Vagina (tissue), 2 donors: ENCODE data around the gene TXNL4A. TPM values are rescaled to one million over a fixed set of nuclear protein-coding genes. Genes with fewer than 3 reads are reported as not detected.

Experiments
- DNase-seq, 2 donors: peaks; one replicate each; pipeline ENCODE4 v3.0.0-alpha.2; 2017; ENCODE audit errors: extremely low spot score in 2 of 2
- H3K27ac ChIP-seq: fragments of 200-600 bp; sonication (generic); one replicate; pipeline ENCODE4 v1.5.1; 2019
- H3K27me3 ChIP-seq: fragments of 200-600 bp; sonication (generic); one replicate; pipeline ENCODE4 v1.5.1; 2019
- H3K36me3 ChIP-seq, 2 donors: fragments of 200-600 bp; sonication (generic); one replicate each; pipeline ENCODE4 v1.5.1; 2017 to 2019
- H3K4me1 ChIP-seq: fragments of 200-600 bp; sonication (generic); one replicate; pipeline ENCODE4 v1.5.1; 2019
- H3K4me3 ChIP-seq, 2 donors: fragments of 200-600 bp; sonication (generic); 1 replicate in 1 of 2; 2 replicates in 1 of 2; pipeline ENCODE4 v1.5.1; 2016 to 2019
- H3K9me3 ChIP-seq: fragments of 200-600 bp; sonication (generic); one replicate; pipeline ENCODE4 v1.5.1; 2019
- CTCF ChIP-seq, 3 experiments: fragments of 450-650 bp in 2 of 3; fragments of 200-600 bp in 1 of 3; sonication (generic) in 1 of 3; IDR thresholded peaks; one replicate each; pipeline ENCODE4 v1.5.1; 2017 to 2019; ENCODE audit warnings: antibody characterized with exemption in 3 of 3, mild to moderate bottlenecking in 2 of 3, moderate library complexity in 2 of 3
- POLR2A ChIP-seq, 2 donors: fragments of 450-650 bp; IDR thresholded peaks; one replicate each; pipeline ENCODE4 v1.6.1; 2017; ENCODE audit warnings: antibody characterized with exemption in 2 of 2, mild to moderate bottlenecking in 2 of 2, moderate library complexity in 2 of 2
- POLR2AphosphoS5 ChIP-seq, 2 donors: sonication (generic); formaldehyde crosslinking; IDR thresholded peaks; one replicate each; pipeline ENCODE4 v1.9.0; 2017; ENCODE audit warnings: antibody characterized with exemption in 2 of 2, mild to moderate bottlenecking in 2 of 2, low read depth in 1 of 2; ENCODE audit not compliant: insufficient read depth in 1 of 2
- intact Hi-C: fragments of 100-400 bp; cut with DNase I; formaldehyde crosslinking; loops from one replicate; pipeline ENCODE4 v1.15.1; 2023
- total RNA-seq: library from RNA; depleted of rRNA; stranded (reverse); fragments of >200 nt; gene quantifications from one replicate; pipeline ENCODE4 v1.2.3, GENCODE V29; 2016

TXNL4A gene
- total RNA-seq, 1 donor from 2014 or later, result 24.8 TPM

GRCh38 chr18:79940814-79941472, 47.4 kb downstream of the TXNL4A start:
- H3K4me3 ChIP-seq, result no peak overlapping the region
- intact Hi-C loops, result no loop called here
- DNase-seq, result no peak
- H3K9me3 ChIP-seq, result no peaks in the 10 kb centered on the region
- H3K4me1 ChIP-seq, result peaks cover 57% of the 10 kb centered on the region
- peaks cover 0 to 28% of the 10 kb centered on the region in 2 donors for H3K36me3 ChIP-seq
- H3K27ac ChIP-seq, result no peak overlapping the region
- H3K27me3 ChIP-seq, result no peaks in the 10 kb centered on the region
- TF ChIP-seq POLR2A (IDR thresholded peaks at IDR 0.05), result no peak
- TF ChIP-seq CTCF (IDR thresholded peaks at IDR 0.05), result no peak
- TF ChIP-seq POLR2AphosphoS5 (IDR thresholded peaks at IDR 0.05; ENCODE audit: insufficient read depth in 1 of 2, low read depth in 1 of 2), result no peak

- no peak for DNase-seq
- Histone ChIP-seq H3K27me3 (no peaks in the 10 kb centered on the region), H3K4me3 (no peak overlapping the region), H3K27ac (no peak overlapping the region), H3K4me1 (peaks cover 51% of the 10 kb centered on the region), H3K36me3 (peaks cover 0 to 35% of the 10 kb centered on the region in 2 donors), H3K9me3 (no peaks in the 10 kb centered on the region)
- intact Hi-C loops, result no loop called here
- TF ChIP-seq POLR2A (IDR thresholded peaks at IDR 0.05), result no peak
- TF ChIP-seq CTCF (IDR thresholded peaks at IDR 0.05), result no peak
- no peak for TF ChIP-seq POLR2AphosphoS5 (IDR thresholded peaks at IDR 0.05; ENCODE audit: insufficient read depth in 1 of 2, low read depth in 1 of 2)
Observed at GRCh38 chr18:79940126-79940813, 48.1 kb downstream of the TXNL4A start.

GRCh38 chr18:79939096-79939495, 49.3 kb downstream of the TXNL4A start:
- intact Hi-C loops, result no loop called here
- H3K4me1 ChIP-seq, result peaks cover 39% of the 10 kb centered on the region
- peaks cover 0 to 41% of the 10 kb centered on the region in 2 donors for H3K36me3 ChIP-seq
- H3K27ac ChIP-seq, result no peak overlapping the region
- DNase-seq, result no peak
- no peak overlapping the region for H3K4me3 ChIP-seq
- TF ChIP-seq POLR2AphosphoS5 (IDR thresholded peaks at IDR 0.05; ENCODE audit: insufficient read depth in 1 of 2, low read depth in 1 of 2) (no peak), POLR2A (IDR thresholded peaks at IDR 0.05) (no peak), CTCF (IDR thresholded peaks at IDR 0.05) (no peak)
- no peaks in the 10 kb centered on the region for H3K9me3 ChIP-seq
- H3K27me3 ChIP-seq, result no peaks in the 10 kb centered on the region

- Histone ChIP-seq H3K27ac (no peak overlapping the region), H3K36me3 (peaks cover 0 to 44% of the 10 kb centered on the region in 2 donors), H3K27me3 (no peaks in the 10 kb centered on the region), H3K4me3 (no peak overlapping the region), H3K4me1 (peaks cover 30% of the 10 kb centered on the region), H3K9me3 (peaks cover 4% of the 10 kb centered on the region)
- no peak for TF ChIP-seq POLR2AphosphoS5 (IDR thresholded peaks at IDR 0.05; ENCODE audit: insufficient read depth in 1 of 2, low read depth in 1 of 2)
- TF ChIP-seq POLR2A (IDR thresholded peaks at IDR 0.05), result no peak
- TF ChIP-seq CTCF (IDR thresholded peaks at IDR 0.05), result no peak
- intact Hi-C loops, result no loop called here
- no peak for DNase-seq
Observed at GRCh38 chr18:79938196-79938595, 50.2 kb downstream of the TXNL4A start.
